ENCODE data around the gene PLD1. TPM values are rescaled to one million over a fixed set of nuclear protein-coding genes. Genes with fewer than 3 reads are reported as not detected.

Gene PLD1
- total and polyA plus RNA-seq, 7 donors: 0.73 to 6.7 (median 1.9) TPM

GRCh38 chr3:171791692-171792076 lies 18.6 kb downstream of the PLD1 start:
- H3K27me3 ChIP-seq (ENCODE audit: insufficient read depth in 3 of 3, low read length in 2 of 3): no peaks in the 10 kb centered on the region

GRCh38 chr3:171790898-171791691 lies 19.2 kb downstream of the PLD1 start:
- Histone ChIP-seq H3K9me3 (no peaks in the 10 kb centered on the region), H3K4me1 (no peaks in the 10 kb centered on the region), H3K27me3 (ENCODE audit: insufficient read depth in 3 of 3, low read length in 2 of 3) (no peaks in the 10 kb centered on the region), H3K36me3 (ENCODE audit: insufficient read depth in 1 of 2, low read depth in 1 of 2) (no peaks in the 10 kb centered on the region), H3K27ac (no peak overlapping the region), H3K4me3 (no peak overlapping the region)
- WGBS, 3 donors: 44 to 77% (median 56%) methylated on average over 5 of the region's 5 CpGs
- intact Hi-C loops (cut with DNase I): no loop called here
- ATAC-seq (no peak), DNase-seq (no peak)
- TF ChIP-seq CTCF (IDR thresholded peaks at IDR 0.05): no peak

More at GRCh38 chr3:171791692-171792076, 18.6 kb downstream of the PLD1 start:
- ATAC-seq: no peak
- WGBS, 3 donors: 67 to 82% (median 80%) methylated on average over 4 to 5 of the region's 5 CpGs
- Histone ChIP-seq H3K9me3 (no peaks in the 10 kb centered on the region), H3K27ac (no peak overlapping the region), H3K4me1 (no peaks in the 10 kb centered on the region), H3K36me3 (ENCODE audit: insufficient read depth in 1 of 2, low read depth in 1 of 2) (no peaks in the 10 kb centered on the region), H3K4me3 (no peak overlapping the region)
- intact Hi-C loops (cut with DNase I): no loop called here
- no peak for TF ChIP-seq CTCF (IDR thresholded peaks at IDR 0.05)
- DNase-seq: no peak

GRCh38 chr3:171790574-171790897 lies 19.7 kb downstream of the PLD1 start:
- H3K4me3 ChIP-seq: no peak overlapping the region

GRCh38 chr3:171789759-171790505 lies 20.4 kb downstream of the PLD1 start:
- no peak for ATAC-seq
- no peak for DNase-seq
- WGBS, 3 donors: 64 to 88% (median 75%) methylated on average over 4 of the region's 4 CpGs
- no peak for TF ChIP-seq CTCF (IDR thresholded peaks at IDR 0.05)
- intact Hi-C loops (cut with DNase I): no loop called here
- H3K36me3 ChIP-seq (ENCODE audit: insufficient read depth in 1 of 2, low read depth in 1 of 2): no peaks in the 10 kb centered on the region
- no peaks in the 10 kb centered on the region for H3K4me1 ChIP-seq
- no peak overlapping the region for H3K27ac ChIP-seq
- no peak overlapping the region for H3K4me3 ChIP-seq
- H3K27me3 ChIP-seq (ENCODE audit: insufficient read depth in 3 of 3, low read length in 2 of 3): no peaks in the 10 kb centered on the region
- no peaks in the 10 kb centered on the region for H3K9me3 ChIP-seq

More at GRCh38 chr3:171790574-171790897, 19.7 kb downstream of the PLD1 start:
- intact Hi-C loops (cut with DNase I): no loop called here
- no peak for TF ChIP-seq CTCF (IDR thresholded peaks at IDR 0.05)
- Histone ChIP-seq H3K27me3 (ENCODE audit: insufficient read depth in 3 of 3, low read length in 2 of 3) (no peaks in the 10 kb centered on the region), H3K9me3 (no peaks in the 10 kb centered on the region), H3K27ac (no peak overlapping the region), H3K36me3 (ENCODE audit: insufficient read depth in 1 of 2, low read depth in 1 of 2) (no peaks in the 10 kb centered on the region), H3K4me1 (no peaks in the 10 kb centered on the region)
- DNase-seq: no peak
- 84 to 87% (median 84%) methylated on average over 2 of the region's 2 CpGs for WGBS, 3 donors
- ATAC-seq: no peak

Measured in psoas muscle (tissue), 8 donors.